Neural crest cell (in vitro differentiated cells): Measurements from ENCODE around the gene PRR33. TPM values are rescaled to one million over a fixed set of nuclear protein-coding genes. Genes with fewer than 3 reads are reported as not detected.

ENCODE experiments used
- DNase-seq: peaks from one replicate; pipeline ENCODE4 v3.0.0; 2021; ENCODE audit warnings: low read depth, mixed read lengths, low spot score
- H3K27ac Mint-ChIP-seq: one replicate; pipeline ENCODE4 v1.8.0; 2021; ENCODE audit warnings: mild to moderate bottlenecking, mixed read lengths; ENCODE audit not compliant: unreplicated experiment
- H3K27me3 Mint-ChIP-seq: 2 replicates; pipeline ENCODE4 v1.8.0; 2021; ENCODE audit warnings: low read depth, mild to moderate bottlenecking, mixed read lengths
- H3K36me3 Mint-ChIP-seq: 2 replicates; pipeline ENCODE4 v1.8.0; 2021; ENCODE audit warnings: low read depth, mild to moderate bottlenecking, mixed read lengths
- H3K4me1 Mint-ChIP-seq: 2 replicates; pipeline ENCODE4 v1.8.0; 2021; ENCODE audit warnings: mixed read lengths
- H3K4me3 Mint-ChIP-seq: one replicate; pipeline ENCODE4 v1.8.0; 2021; ENCODE audit warnings: mild to moderate bottlenecking, mixed read lengths
- H3K9me3 Mint-ChIP-seq: 2 replicates; pipeline ENCODE4 v1.8.0; 2021; ENCODE audit warnings: mixed read lengths
- CTCF ChIP-seq: fragments of 200-600 bp; sonication (generic); conservative IDR thresholded peaks from 2 replicates; pipeline ENCODE4 v1.5.0; 2021; ENCODE audit warnings: antibody characterized with exemption, mild to moderate bottlenecking
- total RNA-seq: library from RNA; stranded (reverse); gene quantifications from 2 replicates; pipeline ENCODE4 v1.2.1, GENCODE V29; 2021

PRR33 gene
- total RNA-seq, 1 donor from 2014 or later, result not detected

GRCh38 chr11:1848640-1849430, 42.9 kb downstream of the PRR33 start:
- no peaks in the 10 kb centered on the region for H3K27me3 Mint-ChIP-seq
- peaks cover 9% of the 10 kb centered on the region for H3K4me1 Mint-ChIP-seq
- TF ChIP-seq CTCF, result no peak
- no peak overlapping the region for H3K27ac Mint-ChIP-seq
- DNase-seq, result no peak
- H3K36me3 Mint-ChIP-seq, result no peaks in the 10 kb centered on the region
- no peaks in the 10 kb centered on the region for H3K9me3 Mint-ChIP-seq
- H3K4me3 Mint-ChIP-seq, result no peak overlapping the region

- TF ChIP-seq CTCF, result no peak
Measured at GRCh38 chr11:1847926-1848639, 43.6 kb downstream of the PRR33 start.

GRCh38 chr11:1847006-1847735, 44.5 kb downstream of the PRR33 start:
- Mint-ChIP-seq H3K36me3 (no peaks in the 10 kb centered on the region), H3K9me3 (no peaks in the 10 kb centered on the region), H3K4me1 (peaks cover 9% of the 10 kb centered on the region), H3K4me3 (no peak overlapping the region), H3K27ac (no peak overlapping the region), H3K27me3 (no peaks in the 10 kb centered on the region)
- no peak for DNase-seq
- no peak for TF ChIP-seq CTCF

More at GRCh38 chr11:1847926-1848639, 43.6 kb downstream of the PRR33 start:
- no peak for DNase-seq
- Mint-ChIP-seq H3K9me3 (no peaks in the 10 kb centered on the region), H3K36me3 (no peaks in the 10 kb centered on the region), H3K4me1 (peaks cover 9% of the 10 kb centered on the region), H3K4me3 (no peak overlapping the region), H3K27me3 (no peaks in the 10 kb centered on the region), H3K27ac (peak overlapping the region; percentile 12)

GRCh38 chr11:1846453-1846932, 45.2 kb downstream of the PRR33 start:
- TF ChIP-seq CTCF, result no peak
- H3K27me3 Mint-ChIP-seq, result no peaks in the 10 kb centered on the region
- DNase-seq, result no peak
- no peaks in the 10 kb centered on the region for H3K9me3 Mint-ChIP-seq
- no peaks in the 10 kb centered on the region for H3K36me3 Mint-ChIP-seq
- H3K27ac Mint-ChIP-seq, result peak overlapping the region; percentile 29
- no peak overlapping the region for H3K4me3 Mint-ChIP-seq
- peaks cover 9% of the 10 kb centered on the region for H3K4me1 Mint-ChIP-seq
